ENCODE data around the gene MINDY3.

DNA sequence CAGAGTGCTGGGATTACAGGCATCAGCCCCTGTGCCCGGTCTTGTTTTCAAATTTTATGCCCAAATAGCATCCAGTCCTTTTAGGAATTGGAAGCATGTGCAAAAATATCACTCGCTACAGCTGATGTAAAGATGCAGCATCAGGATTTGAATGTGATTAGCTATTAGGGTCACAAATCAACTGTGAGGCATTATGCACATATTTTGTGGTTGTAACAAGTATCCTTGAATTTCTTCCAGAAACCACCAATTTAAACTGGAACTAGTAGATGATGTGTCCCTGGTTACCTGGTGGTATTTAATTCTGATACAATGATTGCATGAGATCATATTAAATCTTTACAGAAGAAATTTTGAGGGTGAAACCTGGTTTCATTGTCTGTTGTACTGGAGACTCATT is 99.6 kb downstream of the MINDY3 start:
- TF ChIP-seq, protein P1, sequence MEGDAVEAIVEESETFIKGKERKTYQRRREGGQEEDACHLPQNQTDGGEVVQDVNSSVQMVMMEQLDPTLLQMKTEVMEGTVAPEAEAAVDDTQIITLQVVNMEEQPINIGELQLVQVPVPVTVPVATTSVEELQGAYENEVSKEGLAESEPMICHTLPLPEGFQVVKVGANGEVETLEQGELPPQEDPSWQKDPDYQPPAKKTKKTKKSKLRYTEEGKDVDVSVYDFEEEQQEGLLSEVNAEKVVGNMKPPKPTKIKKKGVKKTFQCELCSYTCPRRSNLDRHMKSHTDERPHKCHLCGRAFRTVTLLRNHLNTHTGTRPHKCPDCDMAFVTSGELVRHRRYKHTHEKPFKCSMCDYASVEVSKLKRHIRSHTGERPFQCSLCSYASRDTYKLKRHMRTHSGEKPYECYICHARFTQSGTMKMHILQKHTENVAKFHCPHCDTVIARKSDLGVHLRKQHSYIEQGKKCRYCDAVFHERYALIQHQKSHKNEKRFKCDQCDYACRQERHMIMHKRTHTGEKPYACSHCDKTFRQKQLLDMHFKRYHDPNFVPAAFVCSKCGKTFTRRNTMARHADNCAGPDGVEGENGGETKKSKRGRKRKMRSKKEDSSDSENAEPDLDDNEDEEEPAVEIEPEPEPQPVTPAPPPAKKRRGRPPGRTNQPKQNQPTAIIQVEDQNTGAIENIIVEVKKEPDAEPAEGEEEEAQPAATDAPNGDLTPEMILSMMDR (IDR thresholded peaks at IDR 0.05; ENCODE audit: borderline replicate concordance, extremely low read depth, low read length, poor library complexity, severe bottlenecking) = no peak
- TF ChIP-seq EZH2 (IDR thresholded peaks at IDR 0.05; ENCODE audit: borderline replicate concordance, low read depth, low read length, severe bottlenecking) = no peak
